HUES48 (cell line): Measurements from ENCODE around the gene PIEZO2.

Experiments
- H3K27ac ChIP-seq: one replicate; pipeline ENCODE4 v1.7.0; 2013; ENCODE audit warnings: low read depth, low read length, inconsistent platforms
- H3K27me3 ChIP-seq: 2 replicates; pipeline ENCODE4 v1.6.1; 2013; ENCODE audit warnings: mild to moderate bottlenecking, low read length; ENCODE audit not compliant: control insufficient read depth, insufficient read depth
- H3K36me3 ChIP-seq: 2 replicates; pipeline ENCODE4 v1.6.1; 2013; ENCODE audit warnings: low read length; ENCODE audit not compliant: control insufficient read depth, insufficient read depth
- H3K4me1 ChIP-seq: 2 replicates; pipeline ENCODE4 v1.6.1; 2013; ENCODE audit warnings: mild to moderate bottlenecking, low read length; ENCODE audit not compliant: control insufficient read depth, insufficient read depth
- H3K4me3 ChIP-seq: 2 replicates; pipeline ENCODE4 v1.5.1; 2013; ENCODE audit warnings: mild to moderate bottlenecking, low read depth, low read length
- H3K9ac ChIP-seq: 2 replicates; pipeline ENCODE4 v1.6.1; 2013; ENCODE audit warnings: mild to moderate bottlenecking, low read depth, low read length, moderate library complexity
- H3K9me3 ChIP-seq: 2 replicates; pipeline ENCODE4 v1.6.1; 2013; ENCODE audit warnings: low read length; ENCODE audit not compliant: control insufficient read depth, insufficient read depth

PIEZO2 gene

GRCh38 chr18:11025671-11026070 is 123.7 kb downstream of the PIEZO2 start:
- Histone ChIP-seq H3K27ac (no peak overlapping the region), H3K36me3 (no peaks in the 10 kb centered on the region), H3K9me3 (no peaks in the 10 kb centered on the region), H3K4me1 (peaks cover 4% of the 10 kb centered on the region; the same call in 1 of the 2 replicates), H3K27me3 (no peaks in the 10 kb centered on the region), H3K4me3 (no peak overlapping the region), H3K9ac (no peak overlapping the region)

GRCh38 chr18:11024928-11025669 is 124.3 kb downstream of the PIEZO2 start:
- H3K27ac ChIP-seq, result no peak overlapping the region
- H3K9ac ChIP-seq, result no peak overlapping the region
- no peak overlapping the region for H3K4me3 ChIP-seq
- H3K9me3 ChIP-seq, result no peaks in the 10 kb centered on the region
- no peaks in the 10 kb centered on the region for H3K36me3 ChIP-seq
- no peaks in the 10 kb centered on the region for H3K27me3 ChIP-seq
- H3K4me1 ChIP-seq, result peaks cover 9% of the 10 kb centered on the region

GRCh38 chr18:11021477-11021876 is 127.9 kb downstream of the PIEZO2 start:
- Histone ChIP-seq H3K27me3 (no peaks in the 10 kb centered on the region), H3K9me3 (no peaks in the 10 kb centered on the region), H3K27ac (no peak overlapping the region), H3K36me3 (no peaks in the 10 kb centered on the region), H3K9ac (no peak overlapping the region), H3K4me3 (no peak overlapping the region), H3K4me1 (peaks cover 9% of the 10 kb centered on the region)

GRCh38 chr18:11020877-11021414 is 128.4 kb downstream of the PIEZO2 start:
- Histone ChIP-seq H3K27me3 (no peaks in the 10 kb centered on the region), H3K9ac (no peak overlapping the region), H3K36me3 (no peaks in the 10 kb centered on the region), H3K4me1 (peaks cover 11% of the 10 kb centered on the region), H3K9me3 (no peaks in the 10 kb centered on the region), H3K4me3 (no peak overlapping the region), H3K27ac (no peak overlapping the region)

GRCh38 chr18:11020161-11020853 is 129.1 kb downstream of the PIEZO2 start:
- Histone ChIP-seq H3K9ac (no peak overlapping the region), H3K4me1 (peaks cover 17% of the 10 kb centered on the region), H3K4me3 (no peak overlapping the region), H3K27ac (no peak overlapping the region), H3K27me3 (no peaks in the 10 kb centered on the region), H3K9me3 (no peaks in the 10 kb centered on the region), H3K36me3 (no peaks in the 10 kb centered on the region)

GRCh38 chr18:11019295-11020105 is 129.9 kb downstream of the PIEZO2 start:
- no peak overlapping the region for H3K27ac ChIP-seq
- H3K36me3 ChIP-seq, result no peaks in the 10 kb centered on the region
- no peak overlapping the region for H3K9ac ChIP-seq
- peaks cover 17% of the 10 kb centered on the region for H3K4me1 ChIP-seq
- H3K4me3 ChIP-seq, result no peak overlapping the region
- H3K9me3 ChIP-seq, result no peaks in the 10 kb centered on the region
- no peaks in the 10 kb centered on the region for H3K27me3 ChIP-seq

- H3K27me3 ChIP-seq, result no peaks in the 10 kb centered on the region
- H3K36me3 ChIP-seq, result no peaks in the 10 kb centered on the region
- no peak overlapping the region for H3K9ac ChIP-seq
- H3K4me3 ChIP-seq, result no peak overlapping the region
- peaks cover 3% of the 10 kb centered on the region; the same call in 1 of the 2 replicates for H3K4me1 ChIP-seq
- H3K9me3 ChIP-seq, result no peaks in the 10 kb centered on the region
- no peak overlapping the region for H3K27ac ChIP-seq
Measured at GRCh38 chr18:11009869-11010268, 139.5 kb downstream of the PIEZO2 start.

- H3K27ac ChIP-seq, result no peak overlapping the region
Measured at GRCh38 chr18:11009147-11009546, 140.2 kb downstream of the PIEZO2 start.

GRCh38 chr18:11008505-11008904 is 140.9 kb downstream of the PIEZO2 start:
- H3K9me3 ChIP-seq, result no peaks in the 10 kb centered on the region
- peaks cover 3% of the 10 kb centered on the region; the same call in 1 of the 2 replicates for H3K4me1 ChIP-seq
- no peak overlapping the region for H3K4me3 ChIP-seq
- no peaks in the 10 kb centered on the region for H3K27me3 ChIP-seq
- H3K27ac ChIP-seq, result no peak overlapping the region
- no peaks in the 10 kb centered on the region for H3K36me3 ChIP-seq
- H3K9ac ChIP-seq, result no peak overlapping the region

More at GRCh38 chr18:11009147-11009546, 140.2 kb downstream of the PIEZO2 start:
- H3K4me3 ChIP-seq, result no peak overlapping the region
- no peaks in the 10 kb centered on the region for H3K9me3 ChIP-seq
- peaks cover 3% of the 10 kb centered on the region; the same call in 1 of the 2 replicates for H3K4me1 ChIP-seq
- no peaks in the 10 kb centered on the region for H3K27me3 ChIP-seq
- no peaks in the 10 kb centered on the region for H3K36me3 ChIP-seq
- H3K9ac ChIP-seq, result no peak overlapping the region

GRCh38 chr18:11005528-11005927 is 143.8 kb downstream of the PIEZO2 start:
- Histone ChIP-seq H3K4me3 (no peak overlapping the region), H3K9me3 (no peaks in the 10 kb centered on the region), H3K27ac (peak overlapping the region; percentile 79), H3K36me3 (no peaks in the 10 kb centered on the region), H3K9ac (no peak overlapping the region), H3K27me3 (no peaks in the 10 kb centered on the region), H3K4me1 (peaks cover 6% of the 10 kb centered on the region; the same call in 1 of the 2 replicates)
